Central memory CD8-positive, alpha-beta T cell (primary cell): ENCODE results near the gene SMARCA2.

ENCODE experiments used
- ATAC-seq: fragments of 150-1000 bp; cut with Tn5 transposase; replicated peaks from 2 replicates; pipeline ENCODE4 v1.10.0; 2022; ENCODE audit warnings: mild to moderate bottlenecking, moderate FRiP score, moderate number of reproducible peaks; ENCODE audit not compliant: poor library complexity, severe bottlenecking; ENCODE audit errors: extremely low read depth
- DNase-seq, 2 donors: peaks; one replicate each; pipeline ENCODE4 v3.0.0; 2021; ENCODE audit warnings: low spot score in 2 of 2
- H3K27ac Mint-ChIP-seq: one replicate; pipeline ENCODE4 v1.8.0; 2022; ENCODE audit warnings: low read depth, mild to moderate bottlenecking, moderate library complexity, mixed read lengths
- H3K27me3 Mint-ChIP-seq: one replicate; pipeline ENCODE4 v1.8.0; 2022; ENCODE audit warnings: mixed read lengths
- H3K36me3 Mint-ChIP-seq: one replicate; pipeline ENCODE4 v1.8.0; 2022; ENCODE audit warnings: mild to moderate bottlenecking, moderate library complexity, mixed read lengths; ENCODE audit not compliant: insufficient read depth
- H3K4me1 Mint-ChIP-seq: one replicate; pipeline ENCODE4 v1.8.0; 2022; ENCODE audit warnings: mixed read lengths
- H3K4me3 Mint-ChIP-seq: one replicate; pipeline ENCODE4 v1.8.0; 2022; ENCODE audit warnings: mild to moderate bottlenecking, moderate library complexity, mixed read lengths
- H3K9me3 Mint-ChIP-seq: one replicate; pipeline ENCODE4 v1.8.0; 2022; ENCODE audit warnings: mixed read lengths

The SMARCA2 gene

DNA sequence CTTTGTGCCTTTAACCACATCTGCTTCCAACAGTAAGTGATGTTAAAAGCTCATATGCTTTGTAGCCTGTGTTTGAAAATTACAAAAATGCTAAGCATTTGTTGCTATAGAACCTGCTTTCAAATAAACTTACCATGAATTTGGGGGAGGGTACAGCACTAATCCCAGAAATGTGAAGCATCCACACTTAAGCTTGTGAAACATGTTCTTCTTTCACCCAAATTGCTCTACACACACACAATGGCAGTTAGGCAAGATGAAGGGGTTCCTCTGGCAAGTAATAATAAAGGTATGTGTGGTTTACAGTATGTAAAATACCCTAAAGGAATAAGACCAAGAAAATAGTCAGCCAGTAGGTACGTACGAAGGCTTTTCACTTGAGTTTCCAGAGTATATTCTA, 165.6 kb downstream of the SMARCA2 start:
- no peak for ATAC-seq
- no peak overlapping the region for H3K4me3 Mint-ChIP-seq
- no peaks in the 10 kb centered on the region for H3K27me3 Mint-ChIP-seq
- peaks cover 40% of the 10 kb centered on the region for H3K36me3 Mint-ChIP-seq
- no peak for DNase-seq
- H3K9me3 Mint-ChIP-seq, result no peaks in the 10 kb centered on the region
- H3K27ac Mint-ChIP-seq, result no peak overlapping the region
- peaks cover 19% of the 10 kb centered on the region for H3K4me1 Mint-ChIP-seq

DNA sequence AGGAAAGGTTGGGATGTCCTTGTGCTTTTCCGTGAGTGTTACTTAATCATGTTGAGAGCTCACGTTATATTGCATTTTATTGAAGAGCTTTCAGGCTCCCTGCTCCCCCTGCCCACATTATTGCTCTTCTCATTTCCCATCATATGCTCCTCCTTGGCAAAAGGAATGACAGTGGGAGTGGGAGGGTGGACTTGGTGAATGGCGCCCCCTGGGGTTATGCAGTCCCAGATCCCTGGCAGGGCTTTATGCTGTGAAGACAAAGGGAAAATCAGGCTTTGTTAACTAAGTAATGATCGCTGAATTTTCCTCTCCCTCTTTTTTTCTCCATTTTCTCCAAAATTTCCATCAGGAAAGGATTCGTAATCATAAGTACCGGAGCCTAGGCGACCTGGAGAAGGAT, 166.6 kb downstream of the SMARCA2 start:
- Mint-ChIP-seq H3K27me3 (no peaks in the 10 kb centered on the region), H3K4me1 (peaks cover 19% of the 10 kb centered on the region), H3K36me3 (peaks cover 47% of the 10 kb centered on the region), H3K4me3 (no peak overlapping the region), H3K9me3 (no peaks in the 10 kb centered on the region), H3K27ac (no peak overlapping the region)
- ATAC-seq (no peak), DNase-seq (no peak)

DNA sequence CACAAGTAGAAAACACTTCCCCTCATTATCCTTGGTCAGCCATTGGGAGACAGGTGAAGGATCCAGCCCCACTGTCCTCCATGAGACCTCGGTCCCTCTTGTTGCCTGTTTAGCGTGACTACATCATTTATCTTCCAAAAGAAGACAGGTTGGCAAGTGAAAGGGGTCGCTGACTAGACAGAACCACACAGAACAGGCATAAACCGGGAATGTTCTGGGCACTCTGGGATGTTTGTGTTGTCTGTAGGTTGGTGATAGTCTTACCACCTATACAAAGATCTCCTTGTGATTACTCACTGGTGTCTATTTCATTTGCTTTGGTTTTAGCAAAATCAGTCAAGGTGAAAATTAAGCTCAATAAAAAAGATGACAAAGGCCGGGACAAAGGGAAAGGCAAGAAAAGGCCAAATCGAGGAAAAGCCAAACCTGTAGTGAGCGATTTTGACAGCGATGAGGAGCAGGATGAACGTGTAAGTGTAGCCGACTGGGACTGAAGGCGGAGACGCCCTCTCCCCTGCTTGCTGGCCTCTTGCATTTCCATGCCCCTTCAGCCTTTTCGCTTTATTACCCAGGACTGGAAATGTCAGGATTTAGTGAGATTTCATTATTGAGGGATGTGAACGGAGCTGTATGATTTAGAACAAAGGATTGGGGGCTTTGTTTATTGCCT, 175.9 kb downstream of the SMARCA2 start:
- ATAC-seq (no peak), DNase-seq (no peak)
- peaks cover 5% of the 10 kb centered on the region for H3K4me1 Mint-ChIP-seq
- no peak overlapping the region for H3K27ac Mint-ChIP-seq
- H3K9me3 Mint-ChIP-seq, result no peaks in the 10 kb centered on the region
- H3K4me3 Mint-ChIP-seq, result no peak overlapping the region
- H3K36me3 Mint-ChIP-seq, result peaks cover 57% of the 10 kb centered on the region
- no peaks in the 10 kb centered on the region for H3K27me3 Mint-ChIP-seq

DNA sequence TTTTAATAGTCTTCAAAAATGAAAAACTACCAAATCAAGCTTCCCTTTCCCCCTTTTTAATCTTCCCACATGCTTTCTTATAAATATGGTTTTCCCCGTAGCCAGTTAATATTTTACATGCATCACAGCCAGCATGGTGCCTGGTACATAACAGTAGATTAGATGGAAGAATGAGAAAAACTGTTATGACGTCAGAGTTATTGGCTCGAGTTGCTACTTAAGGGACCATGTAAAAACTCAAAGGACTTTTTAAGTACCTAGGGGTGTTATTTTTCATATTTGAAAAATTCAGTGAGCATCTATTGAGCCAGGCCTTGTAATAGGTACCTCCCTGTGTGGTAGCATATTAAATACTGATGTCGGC, 176.4 kb downstream of the SMARCA2 start:
- Mint-ChIP-seq H3K27me3 (no peaks in the 10 kb centered on the region), H3K27ac (no peak overlapping the region), H3K9me3 (no peaks in the 10 kb centered on the region), H3K4me3 (no peak overlapping the region), H3K36me3 (peaks cover 55% of the 10 kb centered on the region), H3K4me1 (peaks cover 5% of the 10 kb centered on the region)
- ATAC-seq (no peak), DNase-seq (no peak)

DNA sequence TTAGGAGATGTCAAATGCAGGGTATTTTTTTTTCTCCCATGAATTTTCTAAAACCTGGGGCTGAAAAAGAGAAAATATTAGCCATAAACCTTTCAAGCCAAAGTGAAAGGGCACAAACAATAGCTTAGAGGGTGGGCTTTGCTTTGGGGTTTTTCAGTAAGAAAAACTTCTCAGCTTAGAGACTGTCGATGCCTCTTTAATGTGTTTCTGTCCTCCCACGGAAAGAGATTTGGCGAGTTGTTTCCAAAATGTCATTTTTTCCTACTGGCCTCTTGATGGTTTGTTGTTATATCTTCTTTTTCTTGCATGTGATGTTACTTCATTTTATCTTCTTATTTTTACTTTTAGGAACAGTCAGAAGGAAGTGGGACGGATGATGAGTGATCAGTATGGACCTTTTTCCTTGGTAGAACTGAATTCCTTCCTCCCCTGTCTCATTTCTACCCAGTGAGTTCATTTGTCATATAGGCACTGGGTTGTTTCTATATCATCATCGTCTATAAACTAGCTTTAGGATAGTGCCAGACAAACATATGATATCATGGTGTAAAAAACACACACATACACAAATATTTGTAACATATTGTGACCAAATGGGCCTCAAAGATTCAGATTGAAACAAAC, 177.3 kb downstream of the SMARCA2 start:
- Mint-ChIP-seq H3K36me3 (peaks cover 47% of the 10 kb centered on the region), H3K4me1 (peaks cover 5% of the 10 kb centered on the region), H3K4me3 (no peak overlapping the region), H3K27me3 (no peaks in the 10 kb centered on the region), H3K9me3 (no peaks in the 10 kb centered on the region), H3K27ac (peak overlapping the region; percentile 29)
- no peak for DNase-seq
- ATAC-seq, result no peak

DNA sequence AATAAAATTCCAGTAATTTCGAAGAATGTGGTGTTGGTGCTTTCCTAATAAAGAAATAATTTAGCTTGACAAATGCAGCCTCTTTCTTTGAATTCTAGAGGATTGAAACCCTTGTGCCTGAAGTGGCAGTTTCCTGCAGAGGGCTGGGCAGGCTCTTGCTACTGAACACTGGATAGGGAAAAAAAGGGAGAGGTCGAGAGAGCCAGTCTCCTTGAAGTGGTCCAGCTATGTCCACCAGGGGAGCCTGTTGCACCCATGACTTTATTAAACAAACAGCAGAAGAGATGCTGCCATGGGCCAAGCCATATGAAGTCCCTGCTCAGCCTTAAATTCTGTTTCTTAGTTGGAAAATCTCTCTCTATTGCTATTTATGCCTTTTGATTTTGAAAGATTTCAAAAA, 178.4 kb downstream of the SMARCA2 start:
- Mint-ChIP-seq H3K27me3 (no peaks in the 10 kb centered on the region), H3K36me3 (peaks cover 51% of the 10 kb centered on the region), H3K4me3 (no peak overlapping the region), H3K27ac (no peak overlapping the region), H3K4me1 (peaks cover 5% of the 10 kb centered on the region), H3K9me3 (no peaks in the 10 kb centered on the region)
- ATAC-seq, result no peak
- no peak for DNase-seq

DNA sequence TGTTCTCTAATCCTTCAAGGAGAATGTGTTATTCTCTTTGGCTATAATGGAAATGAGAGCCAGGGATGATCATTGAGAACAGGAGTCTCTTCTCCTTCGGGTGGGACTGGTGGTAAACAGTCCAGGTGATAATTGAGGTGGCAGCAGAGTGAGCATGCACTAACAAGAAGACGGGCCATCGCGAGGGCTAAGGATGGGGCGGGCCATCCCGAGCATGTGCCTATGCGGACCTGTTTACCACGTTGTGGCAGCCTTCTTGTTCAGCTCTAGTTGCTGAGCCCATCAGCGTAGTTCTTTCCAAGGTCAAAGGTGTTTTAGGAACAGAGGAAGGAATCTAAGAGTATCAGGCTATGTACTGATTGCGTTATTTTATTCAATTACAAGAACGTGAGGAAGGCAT, 180.1 kb downstream of the SMARCA2 start:
- H3K4me1 Mint-ChIP-seq, result no peaks in the 10 kb centered on the region
- no peak overlapping the region for H3K4me3 Mint-ChIP-seq
- DNase-seq (no peak), ATAC-seq (no peak)
- H3K9me3 Mint-ChIP-seq, result no peaks in the 10 kb centered on the region
- no peaks in the 10 kb centered on the region for H3K27me3 Mint-ChIP-seq
- H3K27ac Mint-ChIP-seq, result no peak overlapping the region
- peaks cover 39% of the 10 kb centered on the region for H3K36me3 Mint-ChIP-seq

DNA sequence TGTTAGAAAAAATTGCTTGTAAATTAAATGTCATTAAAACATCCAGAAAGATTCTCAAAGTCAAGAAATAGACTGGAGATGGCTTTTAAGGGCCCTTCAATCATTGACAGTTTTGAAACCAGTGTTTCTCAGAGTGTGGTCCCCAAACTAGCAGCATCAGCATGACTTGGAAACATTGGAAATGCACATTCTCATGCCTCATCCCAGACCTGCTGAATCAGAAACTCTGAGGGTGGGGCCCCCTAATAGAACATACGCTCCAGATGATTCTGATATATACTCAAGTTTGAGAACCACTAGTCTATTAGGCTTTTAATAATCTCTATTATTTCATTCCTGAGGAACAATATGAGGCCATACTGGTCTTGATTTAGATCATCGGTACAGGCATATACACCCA, 181.6 kb downstream of the SMARCA2 start:
- peaks cover 6% of the 10 kb centered on the region for H3K4me1 Mint-ChIP-seq
- H3K27me3 Mint-ChIP-seq, result no peaks in the 10 kb centered on the region
- H3K4me3 Mint-ChIP-seq, result no peak overlapping the region
- peaks cover 5% of the 10 kb centered on the region for H3K9me3 Mint-ChIP-seq
- ATAC-seq (no peak), DNase-seq (no peak)
- H3K36me3 Mint-ChIP-seq, result peaks cover 31% of the 10 kb centered on the region
- no peak overlapping the region for H3K27ac Mint-ChIP-seq

DNA sequence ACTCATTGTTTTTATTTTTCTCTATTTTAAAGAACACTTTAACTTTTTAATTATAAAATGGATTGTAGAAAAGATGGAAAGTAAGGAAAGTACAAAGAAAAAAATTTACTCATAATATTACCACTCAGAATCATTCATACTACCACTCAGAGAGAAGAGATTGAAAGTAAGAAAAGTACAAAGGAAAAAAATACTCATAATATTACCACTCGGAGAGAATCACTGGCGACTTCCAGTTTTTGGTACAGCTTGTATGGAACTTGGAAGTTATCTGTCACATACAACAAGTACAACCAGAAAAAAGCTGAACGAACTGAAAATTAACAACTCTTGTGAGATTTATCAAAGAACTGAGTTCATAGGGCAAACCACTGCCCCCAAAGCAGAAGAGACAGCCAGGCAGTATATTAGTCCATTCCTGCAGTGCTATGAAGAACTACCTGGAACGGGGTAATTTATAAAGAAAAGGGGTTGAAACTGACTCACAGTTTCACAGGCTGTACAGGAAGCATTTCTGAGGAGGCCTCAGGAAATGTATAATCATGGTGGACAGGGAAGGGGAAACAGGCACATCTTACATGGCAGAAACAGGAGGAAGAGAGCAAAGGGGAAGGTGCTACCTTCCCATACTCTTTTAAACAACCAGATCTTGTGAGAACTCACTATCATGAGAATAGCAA, 183.9 kb downstream of the SMARCA2 start:
- H3K9me3 Mint-ChIP-seq, result peaks cover 5% of the 10 kb centered on the region

DNA sequence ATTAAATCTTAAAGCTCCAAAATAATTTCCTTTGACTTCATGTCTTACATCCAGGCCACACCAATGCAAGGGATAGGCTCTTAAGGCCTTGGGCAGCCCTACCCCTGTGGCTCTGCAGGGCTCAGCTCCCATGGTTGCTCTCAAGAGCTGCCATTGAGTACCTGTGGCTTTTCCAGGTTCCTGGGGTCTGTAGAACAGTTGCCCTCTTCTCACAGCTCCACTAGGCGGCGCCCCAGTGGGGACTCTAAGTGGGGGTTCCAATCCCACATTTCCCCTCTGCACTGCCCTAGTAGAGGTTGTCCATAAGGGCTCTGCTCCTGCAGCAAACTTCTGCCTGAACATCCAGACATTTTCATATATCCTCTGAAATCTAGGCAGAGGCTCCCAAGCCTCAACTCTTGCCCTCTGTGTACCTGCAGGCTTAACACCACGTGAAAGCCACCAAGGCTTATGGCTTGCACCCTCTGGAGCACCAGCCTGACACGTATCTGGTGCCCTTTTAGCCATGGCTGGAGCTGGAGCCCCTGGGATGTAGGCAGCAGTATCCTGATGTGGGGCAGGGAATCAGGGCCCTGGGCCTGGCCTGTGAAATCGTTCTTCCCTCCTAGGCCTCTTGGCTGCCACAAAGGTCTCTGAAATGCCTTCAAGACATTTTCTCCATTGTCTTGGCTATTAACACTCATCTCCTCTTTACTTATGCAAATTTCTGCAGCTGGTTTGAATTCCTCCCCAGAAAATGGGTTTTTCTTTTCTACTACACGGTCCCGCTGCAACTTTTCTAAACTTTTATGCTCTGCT, 185.1 kb downstream of the SMARCA2 start:
- peaks cover 5% of the 10 kb centered on the region for H3K9me3 Mint-ChIP-seq
- peaks cover 11% of the 10 kb centered on the region for H3K36me3 Mint-ChIP-seq
- no peak overlapping the region for H3K27ac Mint-ChIP-seq

More for the DNA sequence above, 183.9 kb downstream of the SMARCA2 start:
- H3K27me3 Mint-ChIP-seq, result no peaks in the 10 kb centered on the region
- H3K4me1 Mint-ChIP-seq, result peaks cover 6% of the 10 kb centered on the region
- H3K36me3 Mint-ChIP-seq, result peaks cover 18% of the 10 kb centered on the region
- ATAC-seq (no peak), DNase-seq (no peak)
- H3K4me3 Mint-ChIP-seq, result no peak overlapping the region
- no peak overlapping the region for H3K27ac Mint-ChIP-seq

DNA sequence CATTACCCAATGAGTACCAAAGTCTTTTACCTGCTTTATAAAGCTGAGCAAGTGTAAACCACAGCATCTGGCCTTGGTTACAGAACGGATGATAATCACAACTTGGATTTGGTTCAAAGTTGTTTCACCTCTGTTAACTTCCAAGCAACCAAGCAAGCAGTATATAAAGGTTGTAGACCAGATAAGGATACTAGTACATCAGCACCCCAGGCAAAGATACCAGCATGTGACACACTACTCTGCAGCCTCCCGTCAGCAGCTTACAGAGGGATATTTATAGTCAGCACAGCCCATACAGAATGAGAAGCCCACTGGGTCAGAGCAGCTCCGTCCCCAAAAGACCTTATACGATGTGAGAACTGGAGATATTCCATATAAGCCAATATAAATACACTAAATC, 193.3 kb downstream of the SMARCA2 start:
- DNase-seq, result no peak
- Mint-ChIP-seq H3K4me1 (no peaks in the 10 kb centered on the region), H3K27ac (no peak overlapping the region), H3K27me3 (no peaks in the 10 kb centered on the region), H3K36me3 (no peaks in the 10 kb centered on the region), H3K4me3 (no peak overlapping the region), H3K9me3 (no peaks in the 10 kb centered on the region)
- no peak for ATAC-seq

More for the DNA sequence above, 185.1 kb downstream of the SMARCA2 start:
- DNase-seq, result no peak
- Mint-ChIP-seq H3K4me1 (peaks cover 6% of the 10 kb centered on the region), H3K4me3 (no peak overlapping the region), H3K27me3 (no peaks in the 10 kb centered on the region)
- ATAC-seq, result no peak

DNA sequence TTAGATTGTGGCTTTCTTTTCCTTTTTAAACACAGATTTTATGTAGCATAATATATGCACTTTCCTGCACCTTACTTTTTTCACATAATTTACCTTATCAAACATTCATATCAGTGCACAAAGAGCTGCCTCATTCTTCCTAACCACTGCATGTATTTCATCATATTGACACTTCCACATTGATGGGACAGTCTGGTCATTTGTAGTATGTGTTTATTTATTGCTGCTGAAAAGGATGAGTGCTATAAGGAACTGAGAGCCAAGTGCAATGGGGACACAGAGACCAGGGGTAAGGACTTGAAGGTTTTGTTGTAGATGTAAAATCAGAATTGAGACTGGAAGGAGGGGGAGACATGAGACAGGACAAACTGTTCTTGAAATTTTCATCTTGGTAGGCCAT, 193.8 kb downstream of the SMARCA2 start:
- Mint-ChIP-seq H3K36me3 (no peaks in the 10 kb centered on the region), H3K4me1 (no peaks in the 10 kb centered on the region), H3K27me3 (no peaks in the 10 kb centered on the region), H3K27ac (no peak overlapping the region), H3K4me3 (no peak overlapping the region), H3K9me3 (no peaks in the 10 kb centered on the region)
- ATAC-seq (no peak), DNase-seq (no peak)
